ENCODE data around the gene CCDC171.

- TF ChIP-seq, protein P1, sequence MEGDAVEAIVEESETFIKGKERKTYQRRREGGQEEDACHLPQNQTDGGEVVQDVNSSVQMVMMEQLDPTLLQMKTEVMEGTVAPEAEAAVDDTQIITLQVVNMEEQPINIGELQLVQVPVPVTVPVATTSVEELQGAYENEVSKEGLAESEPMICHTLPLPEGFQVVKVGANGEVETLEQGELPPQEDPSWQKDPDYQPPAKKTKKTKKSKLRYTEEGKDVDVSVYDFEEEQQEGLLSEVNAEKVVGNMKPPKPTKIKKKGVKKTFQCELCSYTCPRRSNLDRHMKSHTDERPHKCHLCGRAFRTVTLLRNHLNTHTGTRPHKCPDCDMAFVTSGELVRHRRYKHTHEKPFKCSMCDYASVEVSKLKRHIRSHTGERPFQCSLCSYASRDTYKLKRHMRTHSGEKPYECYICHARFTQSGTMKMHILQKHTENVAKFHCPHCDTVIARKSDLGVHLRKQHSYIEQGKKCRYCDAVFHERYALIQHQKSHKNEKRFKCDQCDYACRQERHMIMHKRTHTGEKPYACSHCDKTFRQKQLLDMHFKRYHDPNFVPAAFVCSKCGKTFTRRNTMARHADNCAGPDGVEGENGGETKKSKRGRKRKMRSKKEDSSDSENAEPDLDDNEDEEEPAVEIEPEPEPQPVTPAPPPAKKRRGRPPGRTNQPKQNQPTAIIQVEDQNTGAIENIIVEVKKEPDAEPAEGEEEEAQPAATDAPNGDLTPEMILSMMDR (IDR thresholded peaks at IDR 0.05 in 2 of 3, conservative IDR thresholded peaks at IDR 0.05 in 1 of 3; ENCODE audit: control insufficient read depth in 2 of 3, extremely low read depth in 1 of 3, insufficient read depth in 1 of 3, low read depth in 3 of 3, low read length in 3 of 3), result no peak
- TF ChIP-seq POLR2A (IDR thresholded peaks at IDR 0.05; ENCODE audit: low read depth, low read length) (no peak), CREB1 (IDR thresholded peaks at IDR 0.05; ENCODE audit: low read depth) (no peak)
Measured at GRCh38 chr9:15519831-15520230, 33.0 kb upstream of the CCDC171 start.

Data from GM12878 (cell line).